Measurements from ENCODE around the gene TEX26. TPM values are rescaled to one million over a fixed set of nuclear protein-coding genes. Genes with fewer than 3 reads are reported as not detected.

TEX26 gene
- total RNA-seq, 1 experiment from 2014 or later = not detected

- H3K4me1 ChIP-seq = no peaks in the 10 kb centered on the region
- no peak overlapping the region for H3K4me3 ChIP-seq (ENCODE audit: low read depth, low read length)
- Mint-ChIP-seq H3K4me1 (ENCODE audit: low read depth, unreplicated experiment) (no peaks in the 10 kb centered on the region), H3K27ac (ENCODE audit: unreplicated experiment) (no peak overlapping the region), H3K4me3 (ENCODE audit: unreplicated experiment) (no peak overlapping the region), H3K36me3 (ENCODE audit: insufficient read depth, unreplicated experiment) (no peaks in the 10 kb centered on the region), H3K27me3 (ENCODE audit: insufficient read depth, unreplicated experiment) (peaks cover 6% of the 10 kb centered on the region), H3K9me3 (ENCODE audit: unreplicated experiment) (no peaks in the 10 kb centered on the region)
- ChIA-PET POLR2A (no interaction called here), CTCF (interaction anchor here (1.8 kb wide), 1 partner anchor 33 kb away, joined by 4 read pairs; no protein-coding TSS in a partner anchor)
- DNase-seq = no peak
- no peaks in the 10 kb centered on the region for H3K27me3 ChIP-seq (replicated peaks; ENCODE audit: control insufficient read depth, insufficient read depth, low read length)
- no TSS peak for BruUV-seq (replicated peaks)
- no peaks in the 10 kb centered on the region for H3K36me3 ChIP-seq (ENCODE audit: control insufficient read depth, insufficient read depth, low read length)
- TF ChIP-seq CTCF (IDR thresholded peaks at IDR 0.05; ENCODE audit: insufficient read depth in 1 of 2, low read depth in 1 of 2, low read length in 1 of 2, severe bottlenecking in 1 of 2, unreplicated experiment in 1 of 2) = no peak
- no peaks in the 10 kb centered on the region for H3K9me3 ChIP-seq
- intact Hi-C loops (cut with micrococcal nuclease; ENCODE audit: unreplicated experiment) = loop anchor here (10.0 kb wide), 1 partner anchor 207 kb away; no protein-coding TSS in a partner anchor
Measured at GRCh38 chr13:31011193-31011860, 78.9 kb downstream of the TEX26 start.

GRCh38 chr13:31011901-31012654, 79.6 kb downstream of the TEX26 start:
- intact Hi-C loops (cut with micrococcal nuclease; ENCODE audit: unreplicated experiment) = loop anchor here (10.0 kb wide), 1 partner anchor 207 kb away; no protein-coding TSS in a partner anchor
- Mint-ChIP-seq H3K9me3 (ENCODE audit: unreplicated experiment) (no peaks in the 10 kb centered on the region), H3K27ac (ENCODE audit: unreplicated experiment) (no peak overlapping the region), H3K36me3 (ENCODE audit: insufficient read depth, unreplicated experiment) (no peaks in the 10 kb centered on the region), H3K4me1 (ENCODE audit: low read depth, unreplicated experiment) (no peaks in the 10 kb centered on the region), H3K4me3 (ENCODE audit: unreplicated experiment) (no peak overlapping the region), H3K27me3 (ENCODE audit: insufficient read depth, unreplicated experiment) (peaks cover 8% of the 10 kb centered on the region)
- no peak for DNase-seq
- Histone ChIP-seq H3K27me3 (replicated peaks; ENCODE audit: control insufficient read depth, insufficient read depth, low read length) (no peaks in the 10 kb centered on the region), H3K36me3 (ENCODE audit: control insufficient read depth, insufficient read depth, low read length) (no peaks in the 10 kb centered on the region), H3K9me3 (no peaks in the 10 kb centered on the region), H3K4me3 (ENCODE audit: low read depth, low read length) (no peak overlapping the region), H3K4me1 (no peaks in the 10 kb centered on the region)
- POLR2A ChIA-PET = no interaction called here
- TF ChIP-seq CTCF (IDR thresholded peaks at IDR 0.05; ENCODE audit: insufficient read depth in 1 of 2, low read depth in 1 of 2, low read length in 1 of 2, severe bottlenecking in 1 of 2, unreplicated experiment in 1 of 2) = no peak
- BruUV-seq (replicated peaks) = no TSS peak
- CTCF ChIA-PET = no interaction called here

- POLR2A ChIA-PET = no interaction called here
- intact Hi-C loops (cut with micrococcal nuclease; ENCODE audit: unreplicated experiment) = loop anchor here (10.0 kb wide), 1 partner anchor 208 kb away; no protein-coding TSS in a partner anchor
- Mint-ChIP-seq H3K9me3 (ENCODE audit: unreplicated experiment) (no peaks in the 10 kb centered on the region), H3K27me3 (ENCODE audit: insufficient read depth, unreplicated experiment) (peaks cover 9% of the 10 kb centered on the region), H3K27ac (ENCODE audit: unreplicated experiment) (no peak overlapping the region), H3K4me1 (ENCODE audit: low read depth, unreplicated experiment) (no peaks in the 10 kb centered on the region), H3K36me3 (ENCODE audit: insufficient read depth, unreplicated experiment) (no peaks in the 10 kb centered on the region), H3K4me3 (ENCODE audit: unreplicated experiment) (no peak overlapping the region)
- TF ChIP-seq CTCF (IDR thresholded peaks at IDR 0.05; ENCODE audit: insufficient read depth in 1 of 2, low read depth in 1 of 2, low read length in 1 of 2, severe bottlenecking in 1 of 2, unreplicated experiment in 1 of 2) = peak; percentile 24 to 51
- peak in 1 of 2 experiments; percentile 39 for DNase-seq
- Histone ChIP-seq H3K9me3 (no peaks in the 10 kb centered on the region), H3K4me1 (no peaks in the 10 kb centered on the region), H3K4me3 (ENCODE audit: low read depth, low read length) (no peak overlapping the region), H3K36me3 (ENCODE audit: control insufficient read depth, insufficient read depth, low read length) (no peaks in the 10 kb centered on the region), H3K27me3 (replicated peaks; ENCODE audit: control insufficient read depth, insufficient read depth, low read length) (no peaks in the 10 kb centered on the region)
- CTCF ChIA-PET = no interaction called here
- BruUV-seq (replicated peaks) = no TSS peak
Measured at GRCh38 chr13:31012655-31013024, 80.2 kb downstream of the TEX26 start.

Data from Caco-2 (cell line).